Kidney epithelial cell (primary cell): ENCODE measurements around the gene PXDN. TPM values are rescaled to one million over a fixed set of nuclear protein-coding genes. Genes with fewer than 3 reads are reported as not detected.
"Not testable (repeated sequence)": the region's sequence is repeated elsewhere in the genome, so short reads cannot be mapped to it uniquely, and the experiment has no call there.

ENCODE experiments used
- DNase-seq: peaks from one replicate; pipeline ENCODE4 v3.0.0-alpha.2; 2010; ENCODE audit warnings: low read depth
- H3K27me3 ChIP-seq: 2 replicates; pipeline ENCODE4 v1.6.0; 2011; ENCODE audit warnings: low read length; ENCODE audit not compliant: control insufficient read depth, insufficient read depth
- H3K36me3 ChIP-seq: 2 replicates; pipeline ENCODE4 v1.5.1; 2011; ENCODE audit warnings: low read length; ENCODE audit not compliant: control insufficient read depth, insufficient read depth
- H3K4me3 ChIP-seq: 2 replicates; pipeline ENCODE4 v1.5.1; 2011; ENCODE audit warnings: low read depth, mild to moderate bottlenecking, control low read depth, low read length
- CTCF ChIP-seq: IDR thresholded peaks from 2 replicates; pipeline ENCODE4 v1.5.1; 2011; ENCODE audit warnings: mild to moderate bottlenecking, moderate library complexity, low read length, control low read depth, inconsistent platforms; ENCODE audit not compliant: insufficient read depth, poor library complexity, severe bottlenecking
- total RNA-seq: library from RNA; depleted of rRNA; stranded (reverse); fragments of >200 nt; gene quantifications from 2 replicates; pipeline ENCODE4 v1.2.3, GENCODE V29; 2015

Gene PXDN
- total RNA-seq, 1 donor from 2014 or later: 287 TPM

DNA sequence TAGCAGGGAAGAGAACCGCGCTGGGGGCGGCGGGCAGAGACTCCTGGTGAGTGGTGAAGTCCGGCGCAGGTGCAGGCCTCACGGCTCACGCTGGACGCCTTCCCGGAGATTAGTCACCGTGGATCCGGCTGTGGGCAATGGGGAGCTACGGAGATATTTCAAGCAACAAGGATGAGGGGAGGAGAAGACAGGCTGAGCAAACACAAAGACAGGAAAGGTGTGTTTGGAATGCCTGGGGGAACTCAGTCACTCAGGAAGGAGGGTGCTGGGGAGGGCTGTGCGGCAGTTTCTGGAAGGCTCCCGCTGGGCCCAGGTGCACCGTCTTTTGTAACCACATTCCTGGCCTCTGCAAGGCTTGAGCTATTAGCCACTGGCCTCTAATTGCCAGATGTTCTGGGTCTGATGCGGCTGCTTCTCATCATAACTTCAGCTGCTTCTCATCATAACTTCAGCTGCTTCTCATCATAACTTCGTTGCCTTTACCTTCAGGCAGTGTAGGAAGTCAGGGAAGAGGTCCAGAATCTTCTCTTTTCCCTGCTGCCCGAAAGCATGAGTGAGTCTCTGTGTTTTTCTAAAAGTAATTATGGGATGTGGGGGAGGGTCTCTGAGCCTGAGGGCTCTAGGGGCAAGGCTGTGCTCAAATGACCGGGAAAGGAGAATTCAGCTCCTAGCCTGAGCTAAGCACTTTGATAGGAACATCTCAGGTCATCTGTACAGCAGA, 118.9 kb downstream of the PXDN start:
- DNase-seq: peak; percentile 84
- no peaks in the 10 kb centered on the region for H3K27me3 ChIP-seq
- H3K4me3 ChIP-seq: no peak overlapping the region
- no peak for TF ChIP-seq CTCF
- H3K36me3 ChIP-seq: no peaks in the 10 kb centered on the region

GRCh38 chr2:1623906-1624445, 120.3 kb downstream of the PXDN start:
- no peak for TF ChIP-seq CTCF
- H3K27me3 ChIP-seq: no peaks in the 10 kb centered on the region
- no peaks in the 10 kb centered on the region for H3K36me3 ChIP-seq
- no peak for DNase-seq
- H3K4me3 ChIP-seq: no peak overlapping the region

DNA sequence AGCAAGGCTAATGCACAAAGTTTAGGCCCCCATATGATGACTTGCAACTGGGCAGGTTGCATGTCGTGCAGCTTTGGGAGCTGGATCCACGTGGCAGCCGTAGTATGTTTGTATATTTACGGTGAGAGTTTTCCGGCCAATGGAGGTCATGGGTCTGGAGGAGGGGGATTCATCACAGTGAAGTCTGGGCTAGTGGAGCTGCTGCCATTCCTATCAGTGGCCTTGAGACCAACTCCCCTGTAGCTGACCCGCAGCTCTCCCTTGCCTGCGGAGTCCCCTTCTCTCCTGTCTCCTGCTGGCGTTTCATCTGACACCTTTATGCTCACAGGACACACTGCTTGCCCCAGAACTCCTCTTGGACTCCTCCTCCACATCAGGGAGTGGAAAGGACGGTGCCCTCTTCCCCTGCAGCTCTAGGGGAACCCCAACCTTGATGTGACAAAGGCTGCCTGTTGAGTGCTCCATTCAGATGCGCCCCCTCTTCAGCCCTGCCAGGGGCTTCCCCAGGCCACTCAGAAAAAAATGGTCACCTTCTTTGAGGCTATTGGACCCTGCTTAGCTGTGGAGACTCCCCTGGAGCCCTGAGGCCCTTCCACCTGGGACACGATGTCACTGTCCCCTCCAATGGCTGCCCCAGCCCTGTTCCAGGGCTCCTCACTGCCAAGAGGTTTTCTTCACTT, 121.7 kb downstream of the PXDN start:
- Histone ChIP-seq H3K4me3 (no peak overlapping the region), H3K36me3 (no peaks in the 10 kb centered on the region), H3K27me3 (no peaks in the 10 kb centered on the region)
- TF ChIP-seq CTCF: no peak
- DNase-seq: no peak

GRCh38 chr2:1621976-1622375, 122.3 kb downstream of the PXDN start:
- not testable (repeated sequence) for H3K4me3 ChIP-seq, H3K36me3 ChIP-seq, DNase-seq, H3K27me3 ChIP-seq

DNA sequence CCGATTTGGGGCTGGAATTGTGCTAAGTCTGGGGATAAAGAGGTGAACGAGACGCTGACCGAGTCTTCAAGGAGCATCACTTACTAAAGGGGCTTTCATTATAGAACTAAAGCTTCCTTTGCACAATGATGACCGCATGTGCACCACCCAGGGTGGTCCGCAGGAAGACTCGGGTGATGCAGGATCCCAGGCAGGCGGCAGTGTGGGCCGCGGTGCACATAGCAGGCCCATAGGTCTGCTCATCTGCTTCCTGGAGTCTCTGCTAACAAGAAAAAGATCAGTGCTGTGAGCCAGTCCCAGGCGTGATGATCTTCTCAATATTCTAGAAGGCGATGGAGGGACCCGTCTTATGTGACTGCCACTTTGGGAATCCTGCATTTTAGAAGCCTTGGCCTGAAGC, 122.8 kb downstream of the PXDN start:
- no peak for TF ChIP-seq CTCF

GRCh38 chr2:1621041-1621440, 123.3 kb downstream of the PXDN start:
- H3K36me3 ChIP-seq: no peaks in the 10 kb centered on the region

More for the DNA sequence above, 122.8 kb downstream of the PXDN start:
- Histone ChIP-seq H3K4me3 (no peak overlapping the region), H3K36me3 (no peaks in the 10 kb centered on the region), H3K27me3 (no peaks in the 10 kb centered on the region)
- DNase-seq: no peak

More at GRCh38 chr2:1621041-1621440, 123.3 kb downstream of the PXDN start:
- Histone ChIP-seq H3K4me3 (no peak overlapping the region), H3K27me3 (no peaks in the 10 kb centered on the region)
- DNase-seq: no peak
- no peak for TF ChIP-seq CTCF
